ENCODE results near the gene PAFAH2. TPM values are rescaled to one million over a fixed set of nuclear protein-coding genes. Genes with fewer than 3 reads are reported as not detected.

Gene PAFAH2
- total RNA-seq, 1 donor from 2014 or later: 9.0 TPM

DNA sequence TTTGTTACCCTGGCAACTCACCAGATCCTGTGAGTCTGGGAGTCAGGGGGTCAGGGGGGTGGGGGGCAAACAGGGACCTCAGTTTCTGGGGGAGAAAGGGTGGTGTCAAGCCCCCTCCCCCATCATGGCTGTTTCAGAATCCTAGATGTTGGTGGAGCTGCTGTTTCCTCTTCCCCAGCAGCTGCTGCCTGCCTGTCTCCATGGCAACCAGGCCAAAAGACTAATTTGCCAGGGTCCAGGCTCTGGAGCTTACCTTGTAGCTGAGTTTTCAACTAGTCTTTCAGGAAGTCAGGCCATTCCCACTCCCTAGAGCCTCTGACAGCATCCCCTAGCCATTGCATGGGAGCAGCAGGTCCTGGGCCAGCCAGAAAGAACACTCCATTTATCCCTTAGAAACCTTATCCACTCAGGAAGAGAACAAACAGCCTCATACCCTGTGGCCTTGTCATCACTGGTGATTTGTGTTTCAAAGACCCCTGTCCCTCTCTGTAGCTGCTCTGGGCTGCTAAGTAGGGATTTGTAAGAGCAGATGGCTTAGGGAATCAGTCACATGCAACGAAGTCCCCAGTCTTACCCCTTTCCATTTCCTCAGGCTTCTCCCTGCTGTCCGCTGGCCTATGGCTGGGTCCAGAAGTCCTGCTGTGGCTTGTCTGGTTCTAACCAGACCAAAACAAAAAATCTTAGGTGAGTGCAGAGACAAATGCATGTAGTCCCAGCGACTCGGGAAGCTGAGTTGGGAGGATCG, 70.2 kb downstream of the PAFAH2 start:
- no peak for ATAC-seq

DNA sequence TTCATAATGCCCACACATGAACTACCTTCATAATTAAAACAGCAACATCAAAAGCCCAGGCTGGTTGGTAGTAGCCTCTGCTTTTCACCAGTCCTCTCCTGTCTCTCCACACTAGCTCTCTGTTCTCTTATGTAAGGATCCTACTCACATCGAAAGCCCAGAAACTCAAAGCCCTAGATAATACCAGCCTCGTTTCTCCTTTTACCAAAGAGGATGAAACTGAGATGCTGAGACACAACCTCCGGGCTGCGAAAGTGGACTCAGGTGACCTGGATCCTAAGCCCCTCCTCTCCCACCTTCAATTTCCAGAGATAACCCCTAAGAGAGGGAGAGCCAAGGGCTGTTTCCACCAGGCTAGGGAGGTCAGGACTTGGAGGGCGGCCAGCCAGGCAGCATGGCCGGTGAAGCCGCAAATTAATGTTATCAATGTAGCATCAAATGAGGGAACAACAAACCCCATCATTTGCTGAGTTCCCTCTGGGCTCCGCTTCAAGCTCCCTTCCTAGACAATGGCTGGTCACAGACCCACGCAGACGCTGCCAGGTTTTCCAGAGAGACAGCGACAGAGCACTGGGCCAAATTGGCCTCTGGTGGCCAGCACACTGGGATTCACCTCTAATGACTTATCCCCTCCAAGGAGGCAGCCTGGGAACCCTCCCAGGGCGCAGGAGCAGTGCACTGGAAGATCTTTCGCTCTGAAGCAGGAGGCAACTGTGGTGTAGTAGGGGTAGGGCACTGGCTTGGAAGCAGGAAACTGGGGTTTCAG, 70.9 kb downstream of the PAFAH2 start:
- no peak for ATAC-seq

- ATAC-seq: no peak
These were observed 73.4 kb downstream of the PAFAH2 start for GRCh38 chr1:25924454-25924853.

- peak; percentile 55 for ATAC-seq
These were observed 74.8 kb downstream of the PAFAH2 start for GRCh38 chr1:25922971-25923552.

DNA sequence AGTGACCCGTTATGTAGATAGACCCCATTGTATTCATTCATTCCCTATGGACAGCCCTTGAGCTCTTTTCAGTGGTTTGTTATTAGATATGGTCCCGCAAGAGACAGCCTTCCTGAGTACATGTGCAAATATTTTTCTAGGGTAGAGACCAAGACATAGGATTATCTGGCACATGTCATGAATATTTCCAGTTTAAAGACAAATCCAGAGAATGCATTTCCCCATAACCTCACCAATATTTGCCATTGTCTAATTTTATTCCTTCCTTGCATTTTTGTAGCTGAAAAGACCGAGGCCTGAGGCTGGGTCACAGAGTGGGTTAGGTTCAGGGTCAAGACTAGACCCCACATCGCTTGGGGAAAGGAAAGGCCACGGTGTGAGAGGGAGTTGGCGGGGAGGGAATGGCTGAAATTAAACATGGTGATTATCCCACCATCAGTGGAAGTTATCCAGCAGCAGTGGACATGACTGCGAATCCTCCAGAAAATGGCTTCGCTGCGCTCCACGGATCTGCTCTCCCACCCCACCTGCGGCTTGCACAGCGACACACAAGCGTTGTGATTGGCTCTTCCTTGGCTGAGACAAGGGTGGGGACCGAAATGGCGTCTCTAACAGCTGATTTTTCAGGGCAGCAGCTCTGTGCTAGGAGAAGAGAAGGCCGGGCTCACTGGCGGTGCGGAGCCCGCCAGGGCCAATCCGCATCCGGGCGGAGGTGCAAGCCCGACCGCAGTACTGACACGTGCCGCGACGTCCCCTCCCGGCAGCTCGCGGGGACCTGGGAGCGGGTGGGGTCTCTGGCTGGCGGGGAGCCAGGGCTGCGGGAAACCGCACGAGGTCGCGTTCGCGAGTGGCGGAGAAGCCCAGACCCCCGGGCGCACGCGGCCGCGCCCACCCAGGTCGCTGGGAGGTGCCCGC, 75.5 kb downstream of the PAFAH2 start:
- peak; percentile 70 for ATAC-seq

GRCh38 chr1:25918615-25919014, 79.2 kb downstream of the PAFAH2 start:
- no peak for ATAC-seq

- ATAC-seq: no peak
These were observed 79.9 kb downstream of the PAFAH2 start for GRCh38 chr1:25917996-25918395.

DNA sequence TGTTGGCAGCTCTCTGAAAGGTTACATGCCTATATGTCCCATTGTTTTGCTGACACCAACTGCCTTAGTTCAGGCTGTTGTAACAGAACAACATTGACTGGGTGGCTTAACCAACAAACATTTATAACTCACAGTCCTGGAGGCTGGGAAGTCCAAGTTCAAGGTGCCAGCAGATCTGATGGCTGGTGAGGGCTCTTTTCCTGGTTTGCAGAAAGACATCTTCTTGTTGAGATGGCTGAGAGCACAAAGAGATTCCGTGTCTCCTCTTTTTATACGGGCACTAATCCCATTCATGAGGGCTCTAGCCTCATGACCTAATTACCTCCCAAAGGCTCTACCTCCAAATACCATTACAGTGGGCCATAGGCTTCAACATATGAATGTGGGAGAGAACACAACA, 81.4 kb downstream of the PAFAH2 start:
- no peak for ATAC-seq

DNA sequence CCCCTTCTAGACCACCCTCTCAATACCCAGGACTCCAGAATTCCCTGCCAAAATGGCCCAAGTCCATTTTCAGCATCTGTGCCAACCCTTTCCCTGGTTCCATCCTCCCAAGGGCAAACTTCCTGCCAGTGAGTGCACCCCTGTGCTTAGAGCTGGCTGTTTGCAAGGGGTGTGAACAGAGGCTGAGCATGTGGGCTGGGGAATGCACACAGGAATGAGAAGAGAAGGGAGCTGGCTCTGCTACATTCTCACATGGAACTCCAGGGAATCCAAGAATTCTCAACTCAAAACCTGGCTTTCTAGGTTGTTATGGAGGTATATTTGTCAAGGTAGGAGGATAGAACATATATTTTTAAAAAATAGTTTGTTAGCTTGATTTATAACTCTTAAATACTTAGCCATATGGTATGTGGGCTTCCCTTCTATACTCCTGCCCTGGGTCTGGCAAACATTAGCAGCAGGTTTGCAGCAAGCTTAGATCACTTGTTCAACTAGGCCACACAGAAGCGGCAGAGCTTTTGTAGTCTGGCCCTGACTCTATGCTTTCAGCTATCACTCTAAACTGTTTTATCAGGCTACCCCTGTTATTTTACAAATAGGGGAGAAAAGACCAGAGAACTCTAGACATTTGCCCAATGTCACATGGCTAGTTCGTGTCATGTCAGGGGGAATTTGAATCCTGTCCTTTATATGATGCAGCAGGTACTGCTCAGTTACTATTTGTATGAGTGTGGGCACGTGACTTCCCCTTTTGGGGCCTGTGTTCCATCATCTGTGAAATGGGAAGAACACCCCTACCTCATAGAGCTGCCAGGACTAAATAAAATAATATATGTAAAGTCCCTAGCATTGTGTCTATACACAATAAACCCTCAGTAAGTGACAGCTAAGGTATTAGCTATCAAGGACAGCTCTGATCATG, 83.5 kb downstream of the PAFAH2 start:
- no peak for ATAC-seq

GRCh38 chr1:25913206-25913605, 84.7 kb downstream of the PAFAH2 start:
- no peak for ATAC-seq

DNA sequence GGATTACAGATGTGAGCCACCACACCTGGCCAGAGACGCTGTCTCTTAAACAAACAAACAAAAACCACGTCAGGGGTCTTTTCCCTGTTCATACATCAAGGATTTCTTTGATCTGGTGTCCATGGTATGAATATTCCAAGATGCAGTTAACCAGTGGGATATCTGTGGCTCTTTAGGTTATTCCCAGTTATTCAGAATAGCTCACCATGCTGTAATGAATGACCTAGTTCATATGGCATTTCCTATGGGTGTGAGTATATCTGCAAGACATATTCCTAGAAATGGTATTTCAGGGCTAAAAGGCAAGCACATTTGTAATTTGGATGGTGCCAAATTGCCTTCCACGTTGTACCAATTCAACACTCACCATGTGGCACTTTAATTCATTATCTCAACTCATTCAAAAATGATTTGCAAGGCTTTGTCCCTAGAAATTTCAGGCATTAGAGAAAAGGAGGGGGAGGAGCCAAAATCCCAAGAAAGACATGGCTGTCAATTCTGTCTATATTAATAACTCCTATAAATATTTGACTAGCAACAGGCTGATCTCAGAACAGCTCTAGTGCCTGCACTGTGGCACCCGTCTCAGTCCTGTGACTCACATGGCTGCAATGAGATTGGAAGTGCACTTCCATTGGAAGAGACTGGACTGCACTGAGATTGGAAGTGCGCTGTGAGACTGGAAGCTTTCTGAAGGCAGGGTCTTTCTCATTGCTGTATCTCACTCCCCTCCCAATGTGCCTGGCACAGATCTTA, 85.6 kb downstream of the PAFAH2 start:
- no peak for ATAC-seq

- no peak for ATAC-seq
These were observed 86.7 kb downstream of the PAFAH2 start for GRCh38 chr1:25911162-25911561.

Other genes with a start within 250 kb of the PAFAH2 start
- 35.2 TPM for gene SELENON, start 197.9 kb downstream of the PAFAH2 start, total RNA-seq
- 20.6 TPM for gene MTFR1L, start 178.1 kb downstream of the PAFAH2 start, total RNA-seq
- 3.3 TPM for gene AUNIP, start 138.6 kb downstream of the PAFAH2 start, total RNA-seq
- 11.1 TPM for gene PAQR7, start 122.4 kb downstream of the PAFAH2 start, total RNA-seq
- 110 TPM for gene STMN1, start 91.6 kb downstream of the PAFAH2 start, total RNA-seq
- not detected for gene EXTL1, start 23.7 kb upstream of the PAFAH2 start, total RNA-seq
- gene SLC30A2, start 48.1 kb upstream of the PAFAH2 start, total RNA-seq: not detected
- not detected for gene TRIM63, start 69.6 kb upstream of the PAFAH2 start, total RNA-seq
- 8.2 TPM for gene PDIK1L, start 113.8 kb upstream of the PAFAH2 start, total RNA-seq
- gene FAM110D, start 161.0 kb upstream of the PAFAH2 start, total RNA-seq: 0.68 TPM
- not detected for gene C1orf232, start 170.9 kb upstream of the PAFAH2 start, total RNA-seq
- 37.9 TPM for gene ZNF593, start 171.8 kb upstream of the PAFAH2 start, total RNA-seq
- 0.16 TPM for gene ZNF593OS, start 173.8 kb upstream of the PAFAH2 start, total RNA-seq
- 19.7 TPM for gene CNKSR1, start 179.4 kb upstream of the PAFAH2 start, total RNA-seq
- gene CATSPER4, start 192.5 kb upstream of the PAFAH2 start, total RNA-seq: not detected
- gene CEP85, start 236.1 kb upstream of the PAFAH2 start, total RNA-seq: 8.7 TPM